MM.1S (cell line): ENCODE measurements around the gene CNTNAP2.
A peak's percentile ranks its signal among the peaks of the same experiment; 100 is the strongest.

Source experiments
- DNase-seq: peaks from one replicate; pipeline ENCODE4 v3.0.0-alpha.2; 2015
- H2AFZ ChIP-seq: fragments of 300-600 bp; sonication (generic); 2 replicates; pipeline ENCODE4 v1.6.0; 2016; ENCODE audit warnings: antibody characterized with exemption, low read length
- H3F3A ChIP-seq: fragments of 300-600 bp; sonication (generic); 2 replicates; pipeline ENCODE4 v1.6.1; 2016; ENCODE audit warnings: mild to moderate bottlenecking, antibody characterized with exemption, low read length, moderate library complexity, mixed read lengths; ENCODE audit not compliant: insufficient read depth
- H3K27ac ChIP-seq: fragments of 300-600 bp; sonication (generic); 2 replicates; pipeline ENCODE4 v1.5.1; 2016; ENCODE audit warnings: mild to moderate bottlenecking, low read length
- H3K27me3 ChIP-seq: fragments of 300-600 bp; sonication (generic); replicated peaks from 2 replicates; pipeline ENCODE4 v1.6.0; 2016; ENCODE audit warnings: low read length; ENCODE audit not compliant: insufficient read depth
- H3K36me3 ChIP-seq: fragments of 300-600 bp; sonication (generic); replicated peaks from 2 replicates; pipeline ENCODE4 v1.6.1; 2016; ENCODE audit warnings: mild to moderate bottlenecking, low read length, mixed read lengths; ENCODE audit not compliant: insufficient read depth
- H3K4me1 ChIP-seq: fragments of 300-600 bp; sonication (generic); 2 replicates; pipeline ENCODE4 v1.6.1; 2016; ENCODE audit warnings: low read length, mixed read lengths
- H3K4me2 ChIP-seq: fragments of 300-600 bp; sonication (generic); 2 replicates; pipeline ENCODE4 v1.6.0; 2016; ENCODE audit warnings: low read depth, low read length
- H3K4me3 ChIP-seq: fragments of 300-600 bp; sonication (generic); 2 replicates; pipeline ENCODE4 v1.5.1; 2016; ENCODE audit warnings: low read length, mixed read lengths
- H3K79me2 ChIP-seq: fragments of 300-600 bp; sonication (generic); 2 replicates; pipeline ENCODE4 v1.6.1; 2016; ENCODE audit warnings: mixed run types, low read length, mixed read lengths
- H3K9ac ChIP-seq: fragments of 300-600 bp; sonication (generic); 2 replicates; pipeline ENCODE4 v1.6.1; 2016; ENCODE audit warnings: low read length, mixed read lengths
- H3K9me2 ChIP-seq: fragments of 300-600 bp; sonication (generic); replicated peaks from 2 replicates; pipeline ENCODE4 v1.6.1; 2016; ENCODE audit warnings: mild to moderate bottlenecking, low read length, mixed read lengths; ENCODE audit not compliant: insufficient read depth
- H3K9me3 ChIP-seq: fragments of 300-600 bp; sonication (generic); replicated peaks from 2 replicates; pipeline ENCODE4 v1.6.1; 2016; ENCODE audit warnings: mild to moderate bottlenecking, low read length, mixed read lengths; ENCODE audit not compliant: insufficient read depth
- H4K20me1 ChIP-seq: fragments of 300-600 bp; sonication (generic); 2 replicates; pipeline ENCODE4 v1.6.1; 2016; ENCODE audit warnings: mild to moderate bottlenecking, low read length, moderate library complexity, mixed read lengths; ENCODE audit not compliant: insufficient read depth
- CTCF ChIP-seq: fragments of 300-600 bp; sonication (generic); IDR thresholded peaks from 2 replicates; pipeline ENCODE4 v1.5.1; 2016; ENCODE audit warnings: antibody characterized with exemption, low read length, mixed read lengths
- EZH2 ChIP-seq: fragments of 300-600 bp; sonication (generic); optimal IDR thresholded peaks from 2 replicates; pipeline ENCODE3; 2017; ENCODE audit warnings: low read depth, mild to moderate bottlenecking, antibody characterized with exemption, low read length, mixed read lengths
- EZH2phosphoT487 ChIP-seq: fragments of 300-600 bp; sonication (generic); IDR thresholded peaks from 2 replicates; pipeline ENCODE4 v1.6.1; 2018; ENCODE audit warnings: antibody characterized with exemption, low read length

The CNTNAP2 gene

GRCh38 chr7:146735992-146736391 is 619.4 kb downstream of the CNTNAP2 start:
- Histone ChIP-seq H3K4me1 (no peaks in the 10 kb centered on the region), H3F3A (no peaks in the 10 kb centered on the region), H3K4me2 (no peak overlapping the region), H3K27me3 (no peaks in the 10 kb centered on the region), H3K4me3 (no peak overlapping the region), H3K9ac (no peak overlapping the region), H4K20me1 (no peaks in the 10 kb centered on the region), H3K9me3 (no peaks in the 10 kb centered on the region), H3K79me2 (no peaks in the 10 kb centered on the region), H2AFZ (no peak overlapping the region), H3K36me3 (no peaks in the 10 kb centered on the region), H3K9me2 (no peaks in the 10 kb centered on the region), H3K27ac (no peak overlapping the region)
- DNase-seq: no peak
- no peak for TF ChIP-seq CTCF
- TF ChIP-seq EZH2: no peak
- no peak for TF ChIP-seq EZH2phosphoT487

- Histone ChIP-seq H3K4me3 (no peak overlapping the region), H3K27ac (no peak overlapping the region), H3K9me2 (no peaks in the 10 kb centered on the region), H3K4me2 (no peak overlapping the region), H4K20me1 (no peaks in the 10 kb centered on the region), H3K9me3 (no peaks in the 10 kb centered on the region), H2AFZ (no peak overlapping the region), H3K27me3 (no peaks in the 10 kb centered on the region), H3F3A (no peaks in the 10 kb centered on the region), H3K36me3 (no peaks in the 10 kb centered on the region), H3K9ac (no peak overlapping the region), H3K79me2 (no peaks in the 10 kb centered on the region), H3K4me1 (no peaks in the 10 kb centered on the region)
- TF ChIP-seq EZH2 (no peak), EZH2phosphoT487 (no peak), CTCF (no peak)
- DNase-seq: peak; percentile 15
Observed at GRCh38 chr7:146736446-146737190, 620.0 kb downstream of the CNTNAP2 start.

GRCh38 chr7:146740039-146740438 is 623.4 kb downstream of the CNTNAP2 start:
- Histone ChIP-seq H3K9me2 (no peaks in the 10 kb centered on the region), H3K27me3 (no peaks in the 10 kb centered on the region), H2AFZ (no peak overlapping the region), H3K9me3 (no peaks in the 10 kb centered on the region), H3K36me3 (no peaks in the 10 kb centered on the region), H3K4me1 (no peaks in the 10 kb centered on the region), H3F3A (no peaks in the 10 kb centered on the region), H3K9ac (no peak overlapping the region), H3K4me2 (no peak overlapping the region), H4K20me1 (no peaks in the 10 kb centered on the region), H3K79me2 (no peaks in the 10 kb centered on the region), H3K4me3 (no peak overlapping the region), H3K27ac (no peak overlapping the region)
- no peak for DNase-seq
- TF ChIP-seq CTCF (no peak), EZH2 (no peak), EZH2phosphoT487 (no peak)
